Measurements from ENCODE around the gene AKR1C1.
"Not testable (repeated sequence)": the region's sequence is repeated elsewhere in the genome, so short reads cannot be mapped to it uniquely, and the experiment has no call there.

AKR1C1 gene

GRCh38 chr10:5014936-5015335 is 51.7 kb downstream of the AKR1C1 start:
- Histone ChIP-seq H3K4me1 (no peaks in the 10 kb centered on the region), H3K4me3 (ENCODE audit: low read depth, low read length) (no peak overlapping the region), H3K27me3 (no peaks in the 10 kb centered on the region), H3K9me3 (no peaks in the 10 kb centered on the region), H3K36me3 (no peaks in the 10 kb centered on the region)
- DNase-seq: peak; percentile 14
- peak; percentile 43 for TF ChIP-seq CTCF (IDR thresholded peaks at IDR 0.05; ENCODE audit: low read depth, low read length)

GRCh38 chr10:5018134-5018533 is 54.9 kb downstream of the AKR1C1 start:
- TF ChIP-seq CTCF (IDR thresholded peaks at IDR 0.05; ENCODE audit: low read depth, low read length): no peak
- no peak for DNase-seq
- Histone ChIP-seq H3K9me3 (no peaks in the 10 kb centered on the region), H3K36me3 (no peaks in the 10 kb centered on the region), H3K4me3 (ENCODE audit: low read depth, low read length) (no peak overlapping the region), H3K27me3 (no peaks in the 10 kb centered on the region), H3K4me1 (no peaks in the 10 kb centered on the region)

GRCh38 chr10:5018671-5019277 is 55.6 kb downstream of the AKR1C1 start:
- DNase-seq; H3K36me3 ChIP-seq; H3K27me3 ChIP-seq; H3K9me3 ChIP-seq; H3K4me3 ChIP-seq (ENCODE audit: low read depth, low read length); H3K4me1 ChIP-seq: not testable (repeated sequence)
- TF ChIP-seq CTCF (IDR thresholded peaks at IDR 0.05; ENCODE audit: low read depth, low read length): 0 out of 2 replicates have a peak, but pooled peaks have one; percentile 9

- H3K4me3 ChIP-seq (ENCODE audit: low read depth, low read length); H3K36me3 ChIP-seq; H3K9me3 ChIP-seq; H3K4me1 ChIP-seq; H3K27me3 ChIP-seq: not testable (repeated sequence)
- DNase-seq: peak; percentile 17
Measured at GRCh38 chr10:5019770-5020612, 56.8 kb downstream of the AKR1C1 start.

GRCh38 chr10:5021624-5022290 is 58.5 kb downstream of the AKR1C1 start:
- H3K9me3 ChIP-seq; H3K4me3 ChIP-seq (ENCODE audit: low read depth, low read length); DNase-seq; H3K36me3 ChIP-seq; H3K4me1 ChIP-seq; H3K27me3 ChIP-seq: not testable (repeated sequence)

GRCh38 chr10:5023177-5023805 is 60.1 kb downstream of the AKR1C1 start:
- no peaks in the 10 kb centered on the region for H3K4me1 ChIP-seq
- DNase-seq: no peak
- no peaks in the 10 kb centered on the region for H3K36me3 ChIP-seq
- no peaks in the 10 kb centered on the region for H3K27me3 ChIP-seq
- TF ChIP-seq CTCF (IDR thresholded peaks at IDR 0.05; ENCODE audit: low read depth, low read length): no peak
- H3K9me3 ChIP-seq: no peaks in the 10 kb centered on the region
- H3K4me3 ChIP-seq (ENCODE audit: low read depth, low read length): no peak overlapping the region

GRCh38 chr10:5025461-5025881 is 62.3 kb downstream of the AKR1C1 start:
- H3K4me1 ChIP-seq; H3K9me3 ChIP-seq; H3K27me3 ChIP-seq; H3K36me3 ChIP-seq; H3K4me3 ChIP-seq (ENCODE audit: low read depth, low read length): not testable (repeated sequence)
- peak; percentile 6 for DNase-seq

All from BE2C (cell line).